T-helper 9 cell (primary cell): Measurements from ENCODE around the gene DERL3.
"Not testable (repeated sequence)": the region's sequence is repeated elsewhere in the genome, so short reads cannot be mapped to it uniquely, and the experiment has no call there.

ENCODE experiments used
- DNase-seq: peaks from one replicate; pipeline ENCODE4 v3.0.0-alpha.2; 2020
- total RNA-seq, 2 donors: gene quantifications; one replicate each; lab custom pipeline; 2026; lab: John Stamatoyannopoulos, UW

Gene DERL3
- 1.3 to 2.2 reads per million in 2 donors for total RNA-seq

DNA sequence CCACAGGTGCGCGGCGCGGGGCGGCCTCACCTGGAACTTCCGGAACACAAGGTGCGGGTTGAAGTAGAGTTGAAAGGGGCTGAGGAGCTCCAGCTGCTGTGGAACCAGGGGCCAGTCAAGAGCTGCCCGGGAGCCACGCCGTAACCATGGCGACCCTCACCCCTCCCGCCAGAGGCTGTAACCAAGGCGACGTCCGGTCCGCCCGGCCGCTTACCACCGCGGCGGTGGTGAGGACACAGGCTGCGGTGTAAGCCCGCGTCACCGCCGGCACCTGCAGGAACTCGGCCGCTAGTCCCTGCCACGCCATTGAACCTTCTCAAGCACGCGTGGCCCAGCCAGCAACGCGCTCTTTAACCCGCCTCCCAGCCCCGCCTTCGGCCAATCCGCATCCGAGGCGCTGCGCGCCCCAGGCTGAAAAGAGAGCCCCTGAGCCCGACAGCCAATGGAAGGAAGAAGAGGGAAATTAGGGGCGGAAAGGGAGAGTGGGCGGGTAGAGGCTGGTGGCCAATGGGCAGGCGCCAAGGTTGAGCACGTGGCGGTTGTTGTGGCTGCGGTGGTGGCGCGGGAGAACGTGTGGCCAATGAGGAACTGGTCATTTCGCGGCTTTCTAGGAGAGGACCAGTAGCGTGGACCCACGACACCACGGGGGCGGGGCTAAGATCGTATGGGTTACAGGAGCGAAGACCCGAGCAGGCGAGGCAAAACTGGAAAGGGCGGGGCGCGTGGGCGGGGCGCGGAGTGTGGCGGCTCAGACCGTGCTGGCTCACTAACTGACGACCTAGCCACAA is at the start of gene DERL3:
DERL3 (minus strand) TSS at position 326 of the 788 bp plus-strand sequence; CDS start at position 307, 19 bp downstream.
- DNase-seq = peak; percentile 91

DNA sequence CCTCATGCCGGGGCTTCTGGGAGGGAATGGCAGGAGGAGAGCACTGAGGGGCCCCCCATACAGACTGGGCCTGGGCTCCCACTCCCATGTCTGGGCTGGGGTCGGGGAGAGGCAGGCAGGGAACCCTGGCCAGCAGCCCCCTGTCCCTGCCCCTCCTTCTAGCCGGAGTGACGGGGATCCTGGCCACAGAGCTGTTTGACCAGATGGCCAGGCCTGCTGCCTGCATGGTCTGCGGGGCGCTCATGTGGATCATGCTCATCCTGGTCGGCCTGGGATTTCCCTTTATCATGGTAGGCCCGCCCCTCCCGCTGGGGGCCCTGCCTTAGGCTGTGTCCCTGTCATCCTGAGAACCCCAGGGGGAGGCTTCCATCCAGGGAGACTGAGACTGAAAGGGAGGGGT is 45.3 kb upstream of the DERL3 start:
- no peak for DNase-seq

DNA sequence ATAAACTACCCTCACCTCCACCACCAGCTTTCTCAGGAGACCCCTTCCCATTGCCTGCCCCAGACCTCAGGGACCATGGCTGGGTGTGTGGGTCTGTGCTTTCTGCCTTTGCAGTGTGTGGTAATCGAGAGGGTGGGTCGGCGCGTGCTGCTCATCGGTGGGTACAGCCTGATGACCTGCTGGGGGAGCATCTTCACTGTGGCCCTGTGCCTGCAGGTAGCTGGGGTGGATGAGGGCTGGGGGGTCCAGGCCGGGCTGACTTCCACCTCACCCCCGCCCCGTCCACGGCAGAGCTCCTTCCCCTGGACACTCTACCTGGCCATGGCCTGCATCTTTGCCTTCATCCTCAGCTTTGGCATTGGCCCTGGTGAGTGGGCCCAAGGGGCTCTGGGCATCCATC is 44.9 kb upstream of the DERL3 start:
- no peak for DNase-seq

DNA sequence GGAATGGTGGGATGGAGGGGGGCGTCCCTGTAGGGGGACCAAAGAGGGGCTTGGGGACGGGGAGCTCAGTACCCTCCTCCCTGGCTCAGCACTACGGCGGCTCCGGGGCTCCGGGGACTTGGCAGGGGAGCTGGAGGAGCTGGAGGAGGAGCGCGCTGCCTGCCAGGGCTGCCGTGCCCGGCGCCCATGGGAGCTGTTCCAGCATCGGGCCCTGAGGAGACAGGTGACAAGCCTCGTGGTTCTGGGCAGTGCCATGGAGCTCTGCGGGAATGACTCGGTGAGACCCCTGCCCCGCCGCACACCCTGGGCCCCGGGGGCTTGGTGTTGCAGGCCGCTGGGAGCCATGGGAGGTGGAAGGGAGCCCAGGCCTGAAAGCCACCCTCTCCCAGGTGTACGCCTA is 43.6 kb upstream of the DERL3 start:
- DNase-seq = no peak

DNA sequence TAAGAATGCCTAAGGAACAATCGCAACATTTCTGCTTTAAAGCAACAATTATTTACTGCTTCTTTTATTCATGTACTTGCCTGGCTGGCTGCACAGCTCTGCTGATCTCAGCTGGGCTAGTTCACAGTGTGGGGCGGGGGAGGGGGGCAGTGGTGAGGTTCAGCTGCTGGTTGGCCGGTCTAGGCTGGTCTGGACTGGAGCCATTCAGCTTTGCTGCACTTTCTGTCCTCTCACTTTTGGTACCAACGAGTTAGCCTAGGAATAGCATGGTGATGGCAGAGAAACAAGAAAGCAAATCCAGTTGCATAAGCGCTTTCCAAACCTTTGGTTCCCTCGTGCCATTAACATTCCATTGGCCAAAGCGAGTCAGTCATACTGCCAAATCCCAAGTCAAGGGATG is 39.4 kb upstream of the DERL3 start:
- DNase-seq = no peak

DNA sequence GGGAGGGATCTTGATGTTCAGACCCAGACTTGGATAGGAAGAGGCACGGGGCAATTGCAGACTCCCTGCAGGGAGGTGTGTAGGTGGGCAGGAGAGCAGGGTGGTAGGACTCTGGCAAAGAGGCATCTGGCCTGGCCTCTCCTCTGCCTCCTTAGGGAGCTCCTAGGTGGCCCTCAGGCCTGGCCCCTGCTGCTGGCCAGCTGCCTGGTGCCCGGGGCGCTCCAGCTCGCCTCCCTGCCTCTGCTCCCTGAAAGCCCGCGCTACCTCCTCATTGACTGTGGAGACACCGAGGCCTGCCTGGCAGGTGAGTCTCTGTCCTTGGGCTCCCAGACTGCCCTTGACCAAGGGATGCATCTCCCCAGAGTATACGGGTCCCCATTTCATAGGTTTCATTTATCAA is 38.8 kb upstream of the DERL3 start:
- no peak for DNase-seq

DNA sequence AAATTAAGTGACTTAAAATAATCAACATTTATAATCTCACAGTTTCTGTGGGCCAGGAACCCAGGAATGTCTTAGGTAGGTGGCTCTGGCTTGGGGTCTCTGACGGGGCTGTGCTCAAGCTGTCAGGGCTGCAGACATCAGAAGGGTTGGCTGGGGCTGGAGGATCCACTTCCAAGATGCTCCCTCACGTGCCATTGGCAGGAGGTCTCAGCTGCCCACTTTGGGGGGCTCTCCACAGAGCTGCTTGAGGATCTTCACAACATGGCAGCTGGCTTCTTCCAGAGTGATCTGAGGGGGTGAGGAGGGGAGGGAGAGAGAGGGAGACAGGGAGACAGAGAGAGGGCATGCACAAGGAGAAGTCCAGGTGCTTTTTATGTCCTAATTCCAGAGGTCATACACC is 37.0 kb upstream of the DERL3 start:
- DNase-seq = no peak

DNA sequence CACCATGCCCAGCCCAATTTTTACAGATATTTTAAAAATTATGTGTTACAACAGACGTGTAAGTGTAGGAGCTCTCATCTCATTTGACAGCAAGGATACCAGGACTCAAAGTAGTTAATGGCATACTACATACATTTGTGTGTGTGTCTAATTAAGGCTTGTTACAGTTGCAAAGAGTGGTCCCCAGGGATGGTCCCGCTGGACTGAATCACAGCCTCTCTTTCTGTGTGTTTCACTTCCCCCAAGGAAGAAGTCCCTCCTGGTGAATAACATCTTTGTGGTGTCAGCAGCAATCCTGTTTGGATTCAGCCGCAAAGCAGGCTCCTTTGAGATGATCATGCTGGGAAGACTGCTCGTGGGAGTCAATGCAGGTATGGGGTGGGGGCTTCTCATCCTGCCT is 36.1 kb upstream of the DERL3 start:
- DNase-seq = no peak

DNA sequence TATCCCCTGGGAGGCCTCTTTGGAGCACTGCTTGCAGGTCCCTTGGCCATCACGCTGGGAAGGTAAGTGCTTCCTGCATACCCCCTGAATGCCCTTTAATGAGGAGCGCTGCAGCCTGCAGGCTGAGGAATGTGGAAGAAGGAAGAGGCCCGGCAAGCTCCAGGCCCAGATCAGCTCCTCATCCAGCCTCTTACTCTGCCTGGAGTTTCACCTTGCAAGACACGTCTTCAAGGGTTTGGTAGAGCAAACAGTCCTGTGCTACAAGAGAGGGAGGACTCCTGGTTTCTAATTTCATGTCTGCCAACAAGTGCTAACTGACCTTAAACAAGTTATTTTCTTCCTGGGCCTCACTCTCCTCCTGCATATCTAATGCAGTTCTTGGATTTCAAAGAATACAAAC is 29.8 kb upstream of the DERL3 start:
- no peak for DNase-seq

DNA sequence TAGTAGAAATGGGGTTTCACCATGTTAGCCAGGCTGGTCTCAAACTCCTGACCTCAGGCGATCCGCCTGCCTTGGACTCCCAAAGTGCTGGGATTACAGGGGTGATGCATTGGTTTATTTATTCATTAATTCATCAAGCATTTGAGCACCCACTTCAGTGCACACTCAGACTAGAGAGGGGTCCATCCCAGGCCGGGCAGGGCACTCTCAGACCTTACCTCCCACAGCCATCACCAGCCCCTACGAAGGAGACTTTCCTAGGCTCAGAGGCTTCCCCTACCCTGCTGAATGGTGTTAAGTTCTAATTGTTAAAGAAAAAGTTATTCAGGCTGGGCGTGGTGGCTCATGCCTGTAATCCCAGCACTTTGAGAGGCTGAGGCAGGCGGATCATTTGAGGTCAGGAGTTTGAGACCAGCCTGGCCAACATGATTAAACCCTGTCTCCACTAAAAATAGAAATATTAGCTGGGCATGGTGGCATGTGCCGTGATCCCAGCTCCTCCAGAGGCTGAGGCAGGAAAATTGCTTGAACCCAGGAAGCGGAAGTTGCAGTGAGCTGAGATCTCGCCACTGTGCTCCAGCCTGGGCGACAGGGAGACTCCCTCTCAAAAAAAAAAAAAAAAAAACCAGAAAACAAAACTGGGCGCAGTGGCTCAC is 25.8 kb upstream of the DERL3 start:
- DNase-seq = not testable (repeated sequence)

DNA sequence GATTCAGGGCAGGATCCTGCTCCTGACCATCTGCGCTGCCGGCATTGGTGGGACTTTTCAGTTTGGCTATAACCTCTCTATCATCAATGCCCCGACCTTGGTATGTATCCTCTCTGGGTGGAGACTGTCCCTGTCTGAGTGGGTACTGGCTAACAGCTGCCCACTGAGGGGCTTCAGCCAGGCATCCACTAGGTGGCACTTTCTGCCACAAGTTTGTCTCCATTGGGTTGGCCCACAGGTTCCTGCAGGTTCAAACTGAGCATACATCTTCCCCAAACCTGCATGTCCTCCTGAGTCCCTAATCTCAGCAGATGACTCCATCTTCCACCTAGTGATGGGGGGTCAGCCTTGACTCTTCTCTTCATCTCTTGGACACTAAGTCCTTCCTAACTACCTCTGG is 23.3 kb upstream of the DERL3 start:
- DNase-seq = no peak

DNA sequence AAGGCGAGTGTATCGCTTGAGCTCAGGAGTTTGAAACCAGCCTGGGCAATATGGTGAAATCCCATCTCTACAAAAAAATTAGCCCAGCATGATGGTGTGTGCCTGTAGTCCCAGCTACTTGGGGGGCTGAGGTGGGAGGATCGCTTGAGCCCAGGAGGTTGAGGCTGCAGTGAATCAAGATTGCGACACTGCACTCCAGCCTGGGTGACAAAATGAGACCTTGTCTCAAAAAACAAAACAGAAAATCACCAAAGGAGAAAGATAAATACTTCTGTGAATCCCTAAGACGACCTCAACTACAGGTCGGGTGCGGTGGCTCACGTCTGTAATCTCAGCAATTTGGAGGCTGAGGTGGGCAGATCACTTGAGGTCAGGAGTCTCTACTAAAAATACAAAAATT is 21.4 kb upstream of the DERL3 start:
- not testable (repeated sequence) for DNase-seq

DNA sequence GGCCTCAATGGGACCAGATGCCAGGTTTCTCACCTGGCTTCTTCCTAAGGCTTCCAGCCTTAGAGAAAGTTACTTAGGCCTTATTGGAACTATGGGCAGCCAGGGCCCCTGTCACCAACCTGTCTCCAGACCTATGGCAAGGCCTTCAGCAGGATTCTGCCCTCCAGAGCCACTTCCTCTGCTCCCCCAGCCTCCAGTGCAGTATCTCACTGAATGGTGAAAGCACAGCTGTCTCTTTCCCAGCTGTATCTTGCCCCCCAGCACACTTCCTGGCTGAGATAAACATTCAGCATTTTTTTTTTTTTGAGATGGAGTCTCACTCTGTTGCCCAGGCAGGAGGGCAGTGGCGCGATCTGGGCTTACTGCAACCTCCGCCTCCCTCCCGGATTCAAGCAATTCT is 20.4 kb upstream of the DERL3 start:
- DNase-seq = no peak

DNA sequence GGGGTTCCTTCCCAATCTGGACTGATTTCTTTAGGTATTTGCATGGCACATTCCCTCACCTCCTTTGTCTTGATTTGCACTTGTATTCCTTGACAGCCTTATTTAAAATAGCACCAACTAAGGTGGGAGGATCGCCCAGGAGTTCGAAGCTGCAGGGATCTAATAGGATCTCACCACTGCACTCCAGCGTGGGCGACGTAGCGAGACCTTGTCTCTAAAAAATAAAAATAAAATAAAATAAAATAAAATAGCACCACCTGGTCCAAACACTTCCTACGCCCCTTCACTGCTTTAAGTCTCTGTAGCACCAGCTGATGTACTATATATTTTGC is 19.6 kb upstream of the DERL3 start:
- DNase-seq = no peak

DNA sequence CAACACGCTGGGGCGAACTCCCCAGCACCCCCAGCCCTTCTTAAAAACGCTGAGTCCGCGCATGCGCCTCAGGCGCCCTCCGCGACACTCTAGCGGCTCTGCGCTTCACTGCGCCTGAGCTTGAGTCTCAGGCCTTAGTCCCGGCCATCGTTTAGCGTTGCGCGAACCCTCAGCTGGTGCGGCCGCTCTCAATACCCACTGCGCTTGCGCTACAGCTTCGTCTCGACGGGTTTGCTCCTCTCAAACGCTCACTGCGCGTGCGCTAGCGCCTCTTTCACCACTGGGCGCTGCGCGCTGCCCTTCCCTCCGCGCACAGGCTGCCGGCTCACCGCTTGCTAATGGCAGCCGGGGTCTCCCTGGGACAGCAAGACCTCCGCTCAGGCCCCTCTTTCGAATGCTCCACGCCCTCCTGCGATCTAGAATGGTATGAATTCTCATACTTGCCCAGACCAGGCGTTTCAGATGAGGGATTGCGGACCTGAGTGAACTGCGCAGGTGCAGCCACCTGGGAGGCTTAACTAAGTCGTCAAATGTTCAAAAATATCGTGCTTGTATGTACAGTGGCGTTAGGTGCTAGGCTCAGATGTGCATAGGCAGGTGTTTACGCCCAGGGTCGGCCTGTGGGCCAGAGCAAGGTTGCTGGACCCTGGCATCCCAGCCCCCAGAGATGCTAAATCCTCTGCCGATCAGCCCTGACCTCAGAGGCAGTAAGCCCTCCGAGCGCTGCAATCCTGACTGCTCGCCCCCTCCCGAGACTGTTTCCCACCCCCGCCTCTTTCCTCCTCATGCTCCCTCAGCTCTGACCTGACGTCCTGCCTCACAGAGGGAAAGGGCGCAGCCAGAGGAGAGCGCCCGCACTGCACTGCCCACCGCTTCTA is 19.0 kb upstream of the DERL3 start, which contains the start of gene SLC2A11:
SLC2A11 (plus strand) TSS at position 270 of the 878 bp plus-strand sequence; CDS start at position 395, 125 bp downstream.
- peak; percentile 87 for DNase-seq

DNA sequence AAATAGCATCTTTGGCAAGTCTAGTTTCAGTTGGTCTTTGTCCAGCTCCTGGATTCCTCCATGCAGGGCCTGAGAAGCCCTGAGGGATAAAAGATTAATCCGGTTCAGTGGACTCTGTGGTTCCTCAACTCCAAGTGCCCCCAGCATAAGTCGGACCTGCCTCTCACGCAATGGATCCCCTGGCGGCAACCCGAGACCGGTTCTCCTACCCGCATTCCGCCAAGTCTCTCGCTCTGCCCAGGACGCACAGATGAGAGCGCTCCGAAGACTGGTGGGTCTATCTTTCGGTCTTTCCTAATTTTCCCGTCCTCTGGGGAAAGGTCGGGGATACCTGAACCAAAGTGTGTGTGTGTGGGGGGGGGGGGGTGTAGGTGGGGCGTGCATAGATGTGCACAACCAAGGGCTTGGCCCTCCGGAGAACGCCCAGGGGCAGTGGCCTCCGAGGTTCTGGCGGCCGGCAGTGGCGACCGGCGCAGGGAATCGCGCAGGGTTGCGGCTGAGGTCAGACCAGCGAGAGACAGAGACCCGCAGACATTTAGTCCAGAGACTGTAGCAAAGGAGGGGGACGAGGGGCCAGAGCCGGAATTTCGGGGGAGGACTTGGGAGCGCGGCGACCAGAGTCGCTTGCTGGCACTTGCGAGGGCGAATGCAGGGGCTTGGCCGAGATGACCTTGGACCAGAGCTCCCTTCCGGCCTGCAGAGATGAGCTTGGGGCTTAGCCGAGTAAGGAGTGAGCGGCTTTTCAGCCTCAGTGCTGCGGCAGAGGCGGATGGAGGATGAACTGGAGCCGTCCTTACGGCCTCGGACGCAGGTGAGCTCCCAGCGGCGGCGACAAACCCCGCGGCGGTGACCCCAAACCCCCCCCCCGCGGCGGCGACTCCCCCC is 18.2 kb upstream of the DERL3 start:
- DNase-seq = no peak

DNA sequence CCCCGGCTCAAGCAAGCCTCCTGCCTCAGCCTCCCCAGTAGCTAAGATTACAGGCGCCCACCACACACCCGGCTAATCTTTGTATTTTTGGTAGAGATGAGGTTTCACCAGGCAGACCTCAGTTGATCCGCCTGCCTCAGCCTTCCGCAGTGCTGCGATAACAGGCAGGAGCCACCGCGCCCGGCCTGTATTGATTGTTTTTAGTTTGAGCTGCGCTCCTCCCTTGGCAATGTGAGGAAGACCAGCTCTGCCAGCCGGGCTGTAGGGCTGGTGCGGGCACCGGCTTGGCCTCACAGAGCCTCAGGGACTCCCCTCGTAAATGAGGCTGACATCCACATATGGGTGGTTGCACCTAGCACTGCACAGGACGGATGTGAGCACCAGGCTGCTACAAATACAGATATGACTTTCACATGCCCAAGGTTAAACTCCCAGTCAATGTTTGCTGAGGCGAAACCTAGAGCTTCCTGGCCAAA is 11.4 kb upstream of the DERL3 start:
- no peak for DNase-seq

DNA sequence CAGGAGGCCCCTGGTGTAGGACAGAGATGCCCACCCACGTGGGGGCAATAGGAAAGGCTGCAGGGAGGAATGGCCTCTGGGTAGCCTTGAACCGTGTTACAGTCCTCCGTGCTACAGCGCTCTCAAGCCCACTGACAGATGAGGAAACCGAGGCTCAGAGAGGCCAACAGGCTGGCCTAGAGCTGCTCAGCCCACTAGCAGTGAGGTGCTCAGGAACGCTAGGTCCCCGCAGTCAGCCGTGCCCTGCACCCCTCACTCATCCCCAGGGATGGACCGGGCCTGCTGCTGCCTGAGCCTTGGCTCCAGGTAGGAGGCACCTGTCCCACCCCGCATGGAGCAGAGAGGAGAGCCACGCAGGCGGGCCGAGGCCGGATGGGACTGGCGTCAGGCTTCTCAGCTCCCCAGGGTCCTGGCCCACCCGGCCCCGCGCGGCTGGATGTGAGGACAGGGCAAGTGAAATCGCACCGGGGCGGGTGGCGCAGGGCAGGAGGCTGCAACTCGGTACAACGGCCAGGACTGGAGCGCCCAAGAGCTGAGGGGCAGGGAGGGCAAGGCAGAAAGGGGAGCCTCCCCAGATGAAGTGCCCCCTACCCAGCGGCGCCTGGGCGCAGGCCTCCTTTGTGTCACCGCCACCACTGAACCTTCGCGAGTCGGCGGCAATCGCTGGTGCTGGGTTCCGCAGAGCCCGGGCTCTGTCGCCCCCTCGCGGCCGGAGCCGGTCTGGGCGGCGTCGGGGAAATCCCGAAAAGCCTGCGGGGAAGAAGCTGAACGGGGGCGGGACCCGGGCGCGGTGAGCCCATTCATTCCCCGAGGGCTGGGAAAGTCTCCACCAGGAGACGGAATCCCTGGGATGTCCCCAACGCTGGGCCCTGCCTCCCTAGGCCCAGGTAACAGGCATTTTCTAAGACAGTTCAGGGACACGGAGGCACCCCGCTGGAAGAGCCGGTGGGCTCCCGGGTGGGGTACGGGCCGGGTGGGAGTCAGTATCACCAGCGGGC is 10.5 kb upstream of the DERL3 start:
- DNase-seq = peak; percentile 89

DNA sequence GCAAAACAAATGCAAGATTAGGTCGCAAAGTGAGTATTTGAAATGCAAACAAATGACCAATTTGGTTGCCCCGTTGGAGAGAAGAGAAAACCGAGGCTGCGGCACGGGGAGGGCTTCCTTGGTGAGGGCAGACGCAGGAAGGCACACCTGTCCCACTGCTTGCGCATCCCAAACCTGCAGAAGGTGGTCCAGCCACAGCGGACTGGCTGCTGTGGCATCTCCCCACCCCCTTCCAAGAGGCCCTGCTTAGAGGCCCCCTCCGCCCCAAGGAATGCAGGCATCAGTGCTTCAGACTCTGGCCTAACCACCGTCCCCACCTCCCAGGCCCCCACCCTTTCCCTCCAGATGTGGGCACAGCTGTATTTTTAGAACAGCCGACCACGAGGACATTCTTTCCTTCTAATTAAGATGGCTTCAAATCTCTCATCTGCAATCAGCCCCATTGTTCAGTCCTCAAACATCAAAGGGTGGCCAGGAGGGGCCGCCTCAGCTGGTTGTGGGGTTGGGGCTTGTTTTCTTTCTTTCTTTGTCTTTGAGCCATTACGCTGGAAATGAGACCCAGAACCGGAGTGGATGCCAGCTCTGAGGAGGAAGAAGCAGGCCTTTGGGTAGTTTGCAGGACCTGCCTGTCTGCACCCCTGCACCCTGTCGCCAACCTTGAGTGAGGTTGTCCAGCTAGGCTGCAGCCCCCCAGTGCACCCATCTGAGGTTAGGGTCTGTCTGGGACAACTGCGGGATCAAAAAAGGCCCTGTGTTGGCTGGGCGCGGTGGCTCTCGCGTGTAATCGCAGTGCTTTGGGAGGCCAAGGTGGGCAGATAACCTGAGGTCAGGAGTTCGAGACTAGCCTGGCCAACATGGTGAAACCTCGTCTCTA is 9.4 kb upstream of the DERL3 start:
- no peak for DNase-seq
